Measurements from ENCODE around the gene NLGN4Y. TPM values are rescaled to one million over a fixed set of nuclear protein-coding genes. Genes with fewer than 3 reads are reported as not detected.

Gene NLGN4Y
- total RNA-seq, 2 donors from 2014 or later: 36.7 TPM; not detected in 1

- H3K4me3 Mint-ChIP-seq: no peak overlapping the region
- H3K4me1 Mint-ChIP-seq: no peaks in the 10 kb centered on the region
- no peak for DNase-seq
- TF ChIP-seq CTCF (conservative IDR thresholded peaks at IDR 0.05): no peak
- Histone ChIP-seq H3K4me1 (ENCODE audit: control insufficient read depth, insufficient read depth, low read length) (no peaks in the 10 kb centered on the region), H3K27me3 (ENCODE audit: control insufficient read depth, insufficient read depth, low read length, poor library complexity, severe bottlenecking) (no peaks in the 10 kb centered on the region), H3K9ac (ENCODE audit: extremely low read depth, low read length, poor library complexity, severe bottlenecking) (no peak overlapping the region), H3K27ac (ENCODE audit: low read depth, low read length) (no peak overlapping the region), H3K9me3 (ENCODE audit: control insufficient read depth, low read length) (no peaks in the 10 kb centered on the region), H3K36me3 (ENCODE audit: control insufficient read depth, insufficient read depth, low read length) (peaks cover 13% of the 10 kb centered on the region), H3K4me3 (ENCODE audit: low read length) (no peak overlapping the region)
- no peak overlapping the region for H3K27ac Mint-ChIP-seq
- no peaks in the 10 kb centered on the region for H3K36me3 Mint-ChIP-seq (ENCODE audit: low read depth)
- no peaks in the 10 kb centered on the region for H3K9me3 Mint-ChIP-seq
- WGBS, 2 experiments (ENCODE audit: insufficient coverage in 1 of 2, insufficient read length in 1 of 2): 100% methylated on average over 1 of the region's 2 CpGs; no CpG with 5 or more reads in 1 of the 2 experiments
- no peaks in the 10 kb centered on the region for H3K27me3 Mint-ChIP-seq (ENCODE audit: insufficient read depth)
Observed at GRCh38 chrY:14633718-14634117, 109.4 kb downstream of the NLGN4Y start.

GRCh38 chrY:14634954-14635353, 110.6 kb downstream of the NLGN4Y start:
- H3K9me3 ChIP-seq (ENCODE audit: control insufficient read depth, low read length): no peaks in the 10 kb centered on the region
- no peaks in the 10 kb centered on the region for H3K27me3 ChIP-seq (ENCODE audit: control insufficient read depth, insufficient read depth, low read length, poor library complexity, severe bottlenecking)
- H3K4me3 ChIP-seq (ENCODE audit: low read length): no peak overlapping the region
- no peak for TF ChIP-seq CTCF (conservative IDR thresholded peaks at IDR 0.05)
- no peak for DNase-seq
- H3K4me1 ChIP-seq (ENCODE audit: control insufficient read depth, insufficient read depth, low read length): no peaks in the 10 kb centered on the region
- Mint-ChIP-seq H3K4me3 (no peak overlapping the region), H3K36me3 (ENCODE audit: low read depth) (no peaks in the 10 kb centered on the region), H3K27me3 (ENCODE audit: insufficient read depth) (no peaks in the 10 kb centered on the region), H3K9me3 (no peaks in the 10 kb centered on the region), H3K4me1 (no peaks in the 10 kb centered on the region), H3K27ac (no peak overlapping the region)
- no peak overlapping the region for H3K9ac ChIP-seq (ENCODE audit: extremely low read depth, low read length, poor library complexity, severe bottlenecking)
- peaks cover 13% of the 10 kb centered on the region for H3K36me3 ChIP-seq (ENCODE audit: control insufficient read depth, insufficient read depth, low read length)
- no peak overlapping the region for H3K27ac ChIP-seq (ENCODE audit: low read depth, low read length)

- no peak for TF ChIP-seq CTCF (conservative IDR thresholded peaks at IDR 0.05)
- no peak overlapping the region for H3K27ac ChIP-seq (ENCODE audit: low read depth, low read length)
Observed at GRCh38 chrY:14637551-14637950, 113.2 kb downstream of the NLGN4Y start.

More at GRCh38 chrY:14637551-14637950, 113.2 kb downstream of the NLGN4Y start:
- Mint-ChIP-seq H3K4me3 (no peak overlapping the region), H3K27ac (no peak overlapping the region), H3K27me3 (ENCODE audit: insufficient read depth) (no peaks in the 10 kb centered on the region), H3K36me3 (ENCODE audit: low read depth) (no peaks in the 10 kb centered on the region), H3K9me3 (no peaks in the 10 kb centered on the region), H3K4me1 (no peaks in the 10 kb centered on the region)
- Histone ChIP-seq H3K4me1 (ENCODE audit: control insufficient read depth, insufficient read depth, low read length) (no peaks in the 10 kb centered on the region), H3K27me3 (ENCODE audit: control insufficient read depth, insufficient read depth, low read length, poor library complexity, severe bottlenecking) (no peaks in the 10 kb centered on the region), H3K4me3 (ENCODE audit: low read length) (no peak overlapping the region), H3K9me3 (ENCODE audit: control insufficient read depth, low read length) (no peaks in the 10 kb centered on the region), H3K36me3 (ENCODE audit: control insufficient read depth, insufficient read depth, low read length) (peaks cover 10% of the 10 kb centered on the region), H3K9ac (ENCODE audit: extremely low read depth, low read length, poor library complexity, severe bottlenecking) (no peak overlapping the region)
- no peak for DNase-seq

Data from endodermal cell (in vitro differentiated cells).